ENCODE data around the gene ERI3. TPM values are rescaled to one million over a fixed set of nuclear protein-coding genes. Genes with fewer than 3 reads are reported as not detected.

ERI3 gene
- total RNA-seq, 1 donor from 2014 or later, result 72.1 TPM

DNA sequence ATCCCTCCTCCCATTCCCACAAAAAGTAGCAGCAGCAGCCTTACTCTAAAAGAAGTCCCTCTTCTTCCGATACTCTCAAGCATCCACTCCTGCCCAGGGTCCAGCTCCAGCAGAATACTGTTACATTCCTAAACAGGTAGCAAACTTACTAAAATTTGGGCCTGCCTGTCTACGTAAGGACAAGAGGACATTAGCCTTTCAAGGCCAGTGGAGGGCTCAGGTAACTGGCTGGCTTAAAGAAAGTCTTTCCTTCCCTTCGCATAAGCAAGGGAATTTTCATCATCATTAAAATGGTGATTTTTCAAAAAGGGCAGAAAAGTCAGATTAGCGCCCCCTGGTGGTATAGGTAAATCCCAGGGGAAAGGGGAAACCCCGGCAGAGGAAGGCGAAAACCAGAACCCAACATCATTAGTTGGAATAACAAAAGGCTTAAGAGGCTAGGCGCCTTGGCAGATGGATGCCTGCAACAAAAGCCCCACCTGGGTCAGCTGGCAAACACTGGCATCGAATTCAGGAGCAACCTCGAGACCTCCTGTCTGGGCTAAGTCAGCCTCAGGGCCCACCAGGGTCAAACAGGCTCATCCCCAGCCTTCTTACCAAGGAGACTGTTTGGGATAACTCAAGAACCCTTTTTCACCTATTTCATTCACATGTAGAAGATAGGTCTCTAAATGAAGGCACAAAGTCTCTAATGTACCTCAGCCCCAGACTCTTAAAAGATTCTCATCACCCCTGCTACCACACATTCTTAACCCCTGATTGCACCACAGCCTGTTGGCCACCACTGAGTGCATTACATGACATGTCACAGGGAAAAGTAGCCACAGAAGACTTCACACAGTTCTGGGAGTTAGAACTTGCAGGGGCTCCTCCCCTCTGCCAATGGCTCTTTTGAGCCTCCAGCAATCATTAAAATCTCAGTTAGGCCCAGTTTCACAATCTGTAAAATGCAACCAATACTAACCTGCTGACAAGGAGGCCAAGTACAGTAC, 36.7 kb downstream of the ERI3 start:
- DNase-seq (ENCODE audit: low read depth), result peak; percentile 40

DNA sequence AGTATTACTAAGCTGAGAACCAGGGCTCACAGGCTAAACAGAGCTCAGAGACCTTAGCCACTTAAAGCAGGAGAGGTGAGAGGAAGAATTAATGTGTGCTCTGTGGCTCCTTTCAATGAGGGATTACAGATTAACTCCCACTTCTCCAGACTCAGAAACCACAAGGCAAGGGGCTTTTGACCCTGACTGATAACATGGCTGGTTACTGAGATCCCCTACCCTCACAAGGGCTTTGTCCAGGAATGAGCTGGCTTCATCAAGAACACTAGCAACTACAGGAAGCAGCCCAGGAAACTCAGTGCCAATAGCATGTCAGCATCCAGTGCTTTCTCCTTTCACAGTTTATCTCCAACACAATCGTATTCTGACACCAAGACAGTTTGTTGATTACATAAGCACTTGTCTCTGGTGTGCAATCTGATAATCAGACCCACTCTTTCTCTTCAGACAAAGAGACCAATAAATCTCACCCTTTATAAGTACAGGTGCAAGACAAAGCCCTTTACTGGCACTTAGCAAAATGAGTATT, 38.8 kb downstream of the ERI3 start:
- no peak for DNase-seq (ENCODE audit: low read depth)

DNA sequence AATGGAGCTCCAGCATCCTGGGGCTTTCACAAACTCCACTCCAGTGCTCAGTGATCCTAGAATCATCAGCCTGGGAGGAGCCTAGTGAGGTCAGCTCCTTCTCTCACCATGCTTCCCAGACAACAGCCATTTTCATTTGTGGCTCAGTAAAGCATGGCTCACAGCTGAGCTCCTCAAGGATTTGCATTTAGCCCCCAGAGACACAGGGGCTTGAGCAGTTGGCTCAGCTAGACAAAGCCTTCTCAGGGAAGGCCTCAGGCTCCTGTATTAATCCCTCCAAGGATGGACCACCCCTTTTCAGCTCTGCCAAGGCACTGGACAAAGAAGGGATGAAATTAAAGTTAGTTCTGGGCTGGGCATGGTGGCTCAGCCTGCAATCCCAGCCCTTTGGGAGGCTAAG, 39.5 kb downstream of the ERI3 start:
- no peak for DNase-seq (ENCODE audit: low read depth)

DNA sequence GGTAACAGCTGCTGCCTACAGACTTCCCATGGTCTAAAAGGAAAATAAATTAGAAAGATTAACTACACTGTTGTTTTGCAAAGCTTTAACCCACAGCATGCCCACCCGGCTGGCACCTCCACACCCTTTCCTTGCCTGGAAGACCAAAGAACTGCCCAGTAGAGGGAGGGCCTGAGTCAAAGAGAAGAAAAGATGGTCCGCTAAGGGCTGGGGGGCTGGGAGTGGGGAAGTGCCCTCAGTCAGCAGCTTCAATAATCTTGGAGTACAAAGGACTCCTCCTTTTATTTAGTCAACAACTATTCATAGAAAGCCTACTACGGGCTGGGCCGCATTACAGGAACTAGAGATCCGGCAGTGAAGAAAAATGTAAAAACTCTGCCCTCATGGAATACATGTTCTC, 40.6 kb downstream of the ERI3 start:
- peak; percentile 11 for DNase-seq (ENCODE audit: low read depth)

DNA sequence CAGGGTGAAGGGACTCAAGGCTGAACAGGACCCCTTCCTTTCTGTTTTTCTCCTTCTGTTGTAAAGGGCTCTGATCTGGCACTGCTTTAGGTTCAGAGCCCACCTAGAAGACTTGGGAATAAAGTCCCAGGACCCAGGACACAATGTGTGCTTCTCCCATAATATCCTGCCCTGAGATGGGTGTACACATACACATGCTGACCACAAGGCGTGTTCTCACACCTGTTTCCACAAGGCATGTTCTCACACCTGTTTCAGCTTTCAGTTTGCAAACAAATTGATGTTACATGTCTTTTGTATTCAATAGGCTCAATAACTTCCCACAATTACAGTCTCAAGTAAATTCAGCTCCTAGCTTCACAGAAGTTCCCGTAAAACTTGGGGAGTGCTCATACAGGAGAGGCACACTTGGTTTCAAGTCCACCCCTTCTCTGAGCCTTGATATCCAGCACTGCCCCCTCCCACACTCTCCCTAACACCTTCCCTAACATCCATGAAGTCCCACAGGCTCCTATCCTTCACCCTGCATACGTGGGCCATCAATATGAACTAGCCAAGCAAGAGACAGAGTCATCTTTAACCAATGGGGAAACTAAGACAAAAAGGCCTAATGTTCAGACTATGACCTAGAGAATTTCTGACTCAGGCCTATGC, 41.7 kb downstream of the ERI3 start:
- DNase-seq (ENCODE audit: low read depth), result peak; percentile 61

DNA sequence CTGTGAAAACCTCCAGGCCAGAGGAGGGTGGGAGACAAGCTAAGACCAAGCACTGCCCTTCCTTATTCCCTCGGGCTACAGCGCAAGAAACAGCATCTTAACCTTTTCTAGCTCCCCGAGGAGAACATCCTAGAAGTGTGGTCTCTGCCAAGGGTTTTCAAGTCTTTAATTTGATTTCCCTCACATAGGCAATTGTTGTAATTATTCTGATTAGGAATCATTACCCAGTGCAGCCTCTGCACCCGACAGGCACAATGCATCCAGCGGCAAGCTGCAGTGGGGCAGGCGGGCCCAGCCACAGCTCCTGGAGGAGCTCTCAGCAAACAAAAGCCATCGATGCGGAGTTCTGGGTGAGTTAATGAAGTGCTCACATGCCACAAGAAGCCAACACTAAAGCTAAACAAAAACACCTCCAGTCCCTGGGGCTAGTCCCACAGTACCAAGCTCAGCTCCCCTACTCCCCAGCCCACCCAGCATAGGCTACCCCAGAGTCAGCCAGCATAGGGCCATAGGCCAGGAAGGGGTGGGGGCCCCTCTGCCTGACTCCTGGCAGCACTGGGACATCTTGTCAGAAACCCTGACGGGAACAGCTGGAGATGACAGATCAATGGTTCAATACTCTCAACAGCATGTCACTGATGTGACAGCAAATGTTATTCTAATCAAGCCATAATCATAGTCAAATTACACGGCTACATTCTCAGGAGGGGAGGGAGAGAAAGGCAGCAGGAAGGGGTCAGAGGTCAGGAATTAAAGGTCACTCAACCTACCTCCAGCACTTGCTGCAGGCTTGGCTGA, 42.5 kb downstream of the ERI3 start:
- no peak for DNase-seq (ENCODE audit: low read depth)

DNA sequence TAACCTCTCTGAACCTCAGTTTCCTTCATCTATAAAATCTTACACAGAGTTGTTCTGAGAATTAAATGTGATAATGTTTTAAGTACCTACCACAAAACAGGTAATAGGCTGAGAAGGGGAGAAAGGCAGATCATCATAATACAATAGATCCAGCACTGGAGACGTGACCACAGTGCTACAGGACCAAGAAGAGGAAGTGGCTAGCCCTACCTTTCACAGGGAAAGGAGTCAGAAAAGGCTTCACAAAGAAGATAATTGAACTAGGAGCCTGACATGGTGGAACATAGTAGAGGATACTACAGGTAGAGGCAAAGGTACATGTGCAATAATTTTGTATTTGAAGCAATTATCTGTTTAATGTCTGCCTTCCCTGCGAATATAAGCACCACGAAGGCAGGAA, 45.1 kb downstream of the ERI3 start:
- DNase-seq (ENCODE audit: low read depth), result no peak

DNA sequence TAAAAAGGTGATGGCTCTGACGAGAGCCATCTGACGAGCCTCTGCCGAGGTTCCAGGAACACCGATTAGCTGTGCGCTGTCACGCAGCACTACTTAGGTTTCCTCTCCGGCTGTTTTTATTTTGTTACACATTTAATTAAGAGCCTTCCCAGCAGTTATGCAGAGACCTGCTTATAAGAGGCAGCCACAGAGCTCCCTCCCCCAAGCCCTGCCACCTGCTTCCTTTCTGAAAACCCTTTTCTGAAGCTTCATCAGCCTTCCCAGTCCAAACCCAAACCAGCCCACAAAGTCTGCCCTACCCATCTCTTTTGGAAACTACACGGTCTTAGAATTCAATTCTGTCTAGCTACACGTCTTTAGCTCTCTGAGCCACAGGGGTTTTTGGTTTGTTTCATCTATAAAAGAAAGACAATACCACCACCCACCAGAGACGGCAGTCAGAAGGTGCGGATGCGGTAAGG, 49.1 kb downstream of the ERI3 start:
- peak; percentile 21 for DNase-seq (ENCODE audit: low read depth)

DNA sequence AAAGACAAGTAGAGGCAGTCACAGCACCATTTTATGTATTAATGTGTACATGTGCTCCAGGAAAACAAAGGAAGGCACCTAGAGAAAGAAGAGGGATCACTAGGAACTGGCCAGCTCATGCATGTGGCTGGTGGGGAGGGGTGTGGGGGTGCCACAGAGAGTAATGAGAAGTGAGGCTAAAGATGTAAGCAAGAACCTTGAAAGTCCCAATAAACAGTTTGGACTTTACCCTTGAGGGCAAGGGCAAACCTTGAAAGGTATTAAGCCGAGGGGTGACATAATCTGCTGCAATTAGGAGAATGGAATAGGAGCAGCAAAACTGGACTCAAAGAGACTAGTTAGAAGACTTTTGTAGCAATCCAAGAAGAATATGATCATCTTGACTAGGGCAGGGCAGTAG, 51.5 kb downstream of the ERI3 start:
- DNase-seq (ENCODE audit: low read depth), result no peak

DNA sequence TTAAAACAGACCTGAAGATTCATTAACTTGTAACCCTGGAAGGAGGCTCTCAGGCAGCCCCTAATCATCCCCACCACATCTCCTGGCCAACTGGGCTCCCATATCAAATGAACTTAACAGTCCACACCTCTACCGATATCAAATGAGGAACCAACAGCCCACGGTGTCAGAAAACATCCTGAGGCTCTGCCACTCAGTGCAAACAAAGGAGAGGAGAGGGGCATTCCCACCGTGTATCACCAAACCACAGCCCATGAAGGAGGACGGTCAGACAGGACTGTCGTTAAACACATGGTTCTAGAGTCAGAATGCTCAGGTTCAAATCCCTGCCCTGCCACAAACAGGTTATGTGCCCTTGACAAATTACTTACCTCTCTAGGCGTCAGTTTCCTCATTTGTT, 52.5 kb downstream of the ERI3 start:
- DNase-seq (ENCODE audit: low read depth), result no peak

DNA sequence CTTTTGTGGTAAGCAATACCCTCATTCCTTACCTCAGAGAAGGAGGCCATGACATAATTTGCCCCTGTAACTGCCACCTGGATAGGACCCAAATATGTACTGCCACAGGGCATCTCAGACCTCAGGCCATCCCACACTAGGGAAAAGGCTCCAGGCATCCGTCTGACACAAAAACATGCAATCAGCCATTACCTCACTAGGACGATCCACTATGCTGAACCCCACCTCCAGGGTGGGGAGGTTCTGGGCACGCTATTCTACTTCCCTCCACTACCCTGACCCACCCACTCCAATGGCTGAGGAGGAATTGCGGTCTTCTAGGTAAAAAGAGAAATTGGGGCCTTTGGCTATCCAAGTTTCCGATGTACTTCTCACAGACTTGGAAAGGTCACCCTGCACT, 53.6 kb downstream of the ERI3 start:
- DNase-seq (ENCODE audit: low read depth), result no peak

DNA sequence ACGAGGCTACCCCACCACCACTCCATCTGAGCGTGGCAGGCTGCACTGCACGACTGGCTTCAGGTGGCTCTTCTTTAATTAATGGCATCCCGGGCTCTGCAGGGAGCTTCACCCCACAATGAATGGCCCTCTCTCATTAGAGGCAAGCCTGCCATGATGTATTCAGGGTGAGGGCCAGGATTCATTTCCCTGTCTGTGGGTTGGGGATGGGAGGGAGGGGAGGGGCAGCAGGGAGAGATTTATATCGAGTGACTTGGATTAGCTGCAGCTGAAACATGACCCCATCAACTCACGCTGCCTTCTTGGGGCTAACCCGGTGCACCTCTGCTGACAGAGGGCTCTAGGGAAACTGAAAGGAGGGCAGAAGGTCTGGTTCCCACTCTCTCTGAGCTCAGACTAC, 54.2 kb downstream of the ERI3 start:
- peak; percentile 9 for DNase-seq (ENCODE audit: low read depth)

DNA sequence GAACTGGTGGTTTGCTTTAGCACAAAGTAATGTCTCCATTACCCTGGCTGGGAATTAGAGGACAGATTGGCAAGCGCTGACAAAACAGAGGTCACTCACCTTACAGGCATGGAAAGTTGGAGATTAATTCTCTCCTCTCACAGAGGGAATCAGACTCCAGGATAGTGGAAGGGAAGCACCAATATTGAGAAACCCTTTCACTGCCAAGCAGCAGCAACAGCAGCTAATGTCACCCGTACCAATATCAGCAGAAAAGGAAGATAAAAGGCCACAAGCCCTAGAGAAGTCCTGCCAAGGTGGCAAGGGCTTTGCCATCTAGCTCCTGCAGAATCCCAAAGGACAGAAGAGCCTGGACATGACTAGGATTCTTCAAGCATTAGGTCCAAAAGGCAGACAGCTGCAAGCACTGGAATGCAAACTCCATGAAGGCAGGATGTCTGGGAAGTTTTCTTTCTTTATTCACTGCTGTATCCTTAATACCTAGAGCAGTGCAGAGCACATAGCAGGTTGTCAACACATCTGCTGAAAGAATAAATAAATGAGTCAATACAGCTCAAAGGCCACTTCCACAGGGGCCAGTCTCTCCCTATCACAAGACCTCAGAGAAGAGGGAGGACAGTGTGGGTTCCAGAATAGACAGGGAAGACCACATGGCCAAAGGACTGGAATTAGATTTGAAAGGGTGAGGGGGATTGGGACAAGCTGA, 57.2 kb downstream of the ERI3 start:
- no peak for DNase-seq (ENCODE audit: low read depth)

DNA sequence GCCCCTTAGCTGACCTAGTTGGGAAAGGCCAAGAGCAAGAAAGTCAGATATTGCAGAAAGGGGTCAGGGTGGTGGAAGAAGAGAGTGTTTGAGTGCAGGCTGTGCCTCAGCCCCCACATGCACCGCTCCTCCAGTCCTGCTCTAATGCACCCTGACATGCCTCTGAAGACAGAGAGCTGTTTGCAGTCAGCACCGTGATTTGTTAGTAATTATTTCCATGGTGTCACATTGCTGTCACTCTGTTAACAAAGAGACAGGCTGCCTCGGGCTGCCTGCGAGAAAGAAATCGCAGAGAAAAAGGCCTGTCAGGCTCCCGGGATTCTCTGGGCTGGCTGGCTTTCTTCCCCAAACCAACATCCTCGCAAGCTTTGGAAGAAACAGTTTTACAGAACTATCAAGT, 58.3 kb downstream of the ERI3 start:
- no peak for DNase-seq (ENCODE audit: low read depth)

DNA sequence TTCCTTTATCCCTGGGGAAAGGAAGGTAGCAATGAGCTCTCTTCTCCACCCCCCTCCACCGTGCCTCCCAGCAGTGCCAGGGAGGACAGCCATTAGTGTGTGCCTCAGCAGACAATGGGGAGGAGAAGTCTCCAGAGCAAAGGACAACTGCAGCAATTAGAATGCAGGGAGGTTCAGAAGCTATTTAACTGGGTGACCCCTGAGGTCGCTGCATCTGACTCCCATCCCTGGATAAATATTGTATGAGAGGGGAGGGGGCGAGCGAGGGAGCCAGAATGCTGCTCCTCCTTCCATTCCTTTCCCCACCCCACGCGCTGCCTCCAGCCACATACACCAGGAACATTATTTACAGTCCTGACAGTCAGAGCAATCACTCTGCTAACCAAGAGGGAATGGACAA, 59.0 kb downstream of the ERI3 start:
- no peak for DNase-seq (ENCODE audit: low read depth)

DNA sequence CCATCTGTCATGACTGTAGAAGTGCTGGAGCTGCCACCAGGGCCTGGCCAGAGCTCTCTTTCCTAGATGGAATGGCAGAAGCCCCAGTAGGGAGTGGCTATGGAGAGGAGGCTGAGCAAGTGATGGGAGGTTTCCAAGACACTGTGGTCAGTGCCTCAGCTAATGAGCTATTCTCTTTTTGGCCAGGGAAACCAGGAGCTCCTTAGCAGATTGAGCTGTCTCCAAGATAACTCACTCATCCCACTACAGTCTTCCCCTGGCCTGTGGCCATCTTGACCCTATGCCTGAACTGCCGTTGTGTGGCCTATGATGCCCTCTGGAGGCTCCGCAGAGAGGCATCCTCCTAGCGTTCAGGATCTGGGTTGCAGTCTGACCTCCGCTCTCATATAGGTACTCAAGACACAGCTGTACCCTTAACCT, 60.5 kb downstream of the ERI3 start:
- DNase-seq (ENCODE audit: low read depth), result peak; percentile 97

DNA sequence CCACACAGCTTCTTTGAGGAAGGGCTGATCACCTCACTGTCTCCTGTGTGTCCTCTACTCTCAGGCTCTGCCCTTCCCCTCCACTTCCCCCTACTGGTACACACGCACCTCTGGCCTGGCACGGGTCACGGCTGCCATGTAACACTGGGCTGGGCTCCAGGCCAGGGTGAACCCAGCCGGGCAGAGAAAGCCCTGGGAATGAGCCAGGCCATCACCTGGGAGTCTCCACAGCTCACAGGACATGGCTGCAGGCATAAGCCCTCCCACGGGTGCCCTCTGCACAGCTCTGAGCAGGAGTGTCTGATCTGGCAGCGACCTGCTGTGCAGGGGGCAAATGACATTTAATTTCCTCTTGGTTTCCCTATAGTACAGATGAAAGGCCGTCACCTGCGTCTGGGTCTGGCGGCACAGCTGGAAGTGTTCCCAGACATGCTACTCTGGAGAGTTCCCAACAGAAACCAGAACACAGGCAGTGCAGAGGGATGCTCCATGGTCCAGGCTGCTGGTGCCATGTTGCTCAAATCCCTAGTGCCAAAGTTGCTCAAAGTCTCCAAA, 61.2 kb downstream of the ERI3 start:
- DNase-seq (ENCODE audit: low read depth), result no peak

DNA sequence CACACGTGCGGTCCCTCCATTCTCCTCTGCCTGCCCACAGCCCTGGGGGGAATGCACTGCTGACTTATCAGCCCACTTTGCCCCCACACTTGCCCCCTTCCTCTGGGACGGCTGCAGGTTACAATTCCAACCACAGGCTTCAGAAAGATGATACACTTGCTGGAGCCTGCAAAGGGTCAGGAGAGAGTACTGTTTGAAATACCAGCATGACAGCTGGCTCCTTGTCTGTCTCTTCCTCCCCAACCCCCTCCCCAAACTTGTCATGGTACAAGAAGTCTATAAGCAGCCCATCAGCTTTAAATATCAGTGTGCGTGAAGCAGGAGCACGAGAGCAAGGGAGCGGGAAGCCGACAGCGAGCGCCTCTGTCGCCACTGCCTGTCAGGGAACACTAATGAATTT, 62.4 kb downstream of the ERI3 start:
- DNase-seq (ENCODE audit: low read depth), result peak; percentile 76

DNA sequence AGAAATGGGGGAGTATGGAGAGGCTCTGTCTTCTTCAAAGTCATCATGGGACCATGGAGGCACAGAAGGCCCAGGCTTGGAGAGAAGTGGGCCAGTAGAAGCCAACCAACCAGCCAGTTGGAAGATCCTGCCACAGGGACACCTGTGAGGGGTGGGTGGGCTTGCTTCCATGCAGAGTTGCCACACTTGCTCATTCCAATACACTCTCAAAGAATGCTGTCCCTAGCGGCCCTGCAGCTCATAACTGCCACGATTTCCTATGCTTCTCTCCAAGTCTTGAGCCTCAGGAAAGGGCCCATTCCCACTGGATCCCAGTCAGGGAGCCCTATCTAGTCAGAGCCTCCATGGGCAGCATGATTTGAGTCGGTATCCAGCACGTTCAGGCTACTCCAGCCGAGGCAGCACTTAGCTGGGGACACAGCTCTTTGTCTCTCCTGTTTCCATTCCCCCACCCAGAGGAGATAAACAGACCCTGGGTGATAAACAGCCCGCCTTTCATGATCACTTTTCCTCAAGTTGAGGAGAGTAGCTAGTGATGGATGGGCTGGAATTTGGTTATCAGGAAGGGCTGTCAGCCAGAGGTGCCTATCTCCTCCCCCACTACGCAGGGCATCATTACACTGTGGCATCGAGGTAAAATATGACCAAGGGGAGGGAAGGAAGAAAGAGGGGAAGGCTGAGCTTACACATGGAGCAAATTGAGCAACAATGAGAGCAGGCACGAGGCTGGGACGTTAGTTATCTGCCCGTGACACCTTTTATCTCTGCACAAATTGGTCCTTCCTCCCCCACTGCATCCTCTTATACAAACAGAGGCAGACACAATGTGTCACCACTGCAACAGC, 64.6 kb downstream of the ERI3 start:
- no peak for DNase-seq (ENCODE audit: low read depth)

DNA sequence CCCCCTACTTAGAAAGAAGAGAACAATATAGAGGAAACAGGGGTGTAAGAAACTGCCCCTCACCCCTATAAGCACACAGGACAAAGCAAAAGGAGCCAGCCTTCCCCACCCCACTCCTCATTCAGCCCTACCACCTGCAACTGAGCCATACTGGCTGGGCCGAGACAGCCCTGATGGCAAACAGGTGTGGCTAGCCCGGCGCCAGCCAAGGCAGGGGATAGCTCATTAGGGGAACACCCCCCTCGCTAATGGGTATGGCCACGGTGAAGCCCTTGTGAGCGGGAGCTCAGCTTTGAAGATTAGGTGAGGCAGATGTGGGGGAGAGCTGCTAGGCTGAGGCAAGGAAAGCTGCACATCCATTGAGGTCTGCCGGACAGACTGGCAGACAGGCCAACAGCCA, 65.5 kb downstream of the ERI3 start:
- no peak for DNase-seq (ENCODE audit: low read depth)
